ENCODE data around the gene KCNN4. TPM values are rescaled to one million over a fixed set of nuclear protein-coding genes. Genes with fewer than 3 reads are reported as not detected.
A peak's percentile ranks its signal among the peaks of the same experiment; 100 is the strongest.

Gene KCNN4
- total and polyA plus RNA-seq, 2 donors (not counting 1 experiment from before 2014, with no cell fraction given): 107 to 267 TPM

DNA sequence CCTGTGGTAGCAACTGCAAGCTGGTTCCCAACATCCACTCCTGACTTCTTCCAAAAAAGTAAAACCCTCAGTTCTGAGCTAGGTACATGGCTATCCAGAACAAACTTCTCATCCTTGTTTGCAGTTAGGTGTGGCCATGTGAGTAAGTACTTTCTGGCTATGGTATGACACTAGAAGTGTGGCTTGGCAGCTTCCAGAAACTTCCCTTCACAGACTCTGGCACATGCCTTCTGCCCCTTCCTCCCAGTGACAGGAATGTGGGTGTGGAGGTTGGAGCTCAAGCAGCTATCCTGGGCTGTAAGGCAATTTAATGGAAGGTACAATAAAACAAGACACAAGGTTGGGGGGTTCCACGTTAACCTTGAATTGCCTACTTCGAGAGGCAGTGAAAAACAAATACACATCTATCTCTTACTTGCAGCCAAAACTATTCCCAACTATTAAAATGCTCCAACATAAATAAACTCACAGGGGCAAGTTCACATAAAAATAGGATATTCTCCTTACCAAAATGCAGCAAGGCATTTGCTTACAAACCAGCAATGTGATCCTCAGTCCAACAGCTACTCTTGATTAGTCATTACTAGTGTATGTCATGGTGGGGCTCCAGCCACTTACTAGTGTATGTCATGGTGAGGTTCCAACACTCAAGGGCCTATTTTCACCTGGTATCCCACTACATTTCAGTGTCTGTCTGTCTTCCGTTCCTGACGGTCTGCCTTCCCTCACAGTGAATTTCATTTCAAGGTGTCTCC lies 29.1 kb downstream of the KCNN4 start:
- Histone ChIP-seq H3K27me3 (replicated peaks in 1 of 4; ENCODE audit: control extremely low read depth in 1 of 4, control insufficient read depth in 3 of 4, insufficient read depth in 4 of 4, low read length in 3 of 4) (no peaks in the 10 kb centered on the region), H3K36me3 (replicated peaks in 1 of 2; ENCODE audit: control extremely low read depth in 1 of 2, control insufficient read depth in 1 of 2, extremely low read depth in 1 of 2, insufficient read depth in 2 of 2, low read length in 1 of 2) (peaks cover 0 to 49% of the 10 kb centered on the region in 2 experiments), H3K79me2 (ENCODE audit: control insufficient read depth, insufficient read depth, low read length) (peaks cover 27% of the 10 kb centered on the region), H3K4me2 (replicated peaks; ENCODE audit: low read depth, low read length, poor library complexity, severe bottlenecking) (no peak overlapping the region), H4K20me1 (ENCODE audit: control insufficient read depth, insufficient read depth, low read length, poor library complexity, severe bottlenecking) (no peaks in the 10 kb centered on the region), H3K27ac (ENCODE audit: low read length in 2 of 2) (peak overlapping the region in 1 of 2 donors; percentile 98), H3K4me3 (ENCODE audit: control extremely low read depth in 1 of 5, extremely low read depth in 1 of 5, insufficient read depth in 1 of 5, low read depth in 2 of 5, low read length in 4 of 5) (no peak overlapping the region), H2AFZ (ENCODE audit: insufficient read depth, low read depth, low read length, poor library complexity, severe bottlenecking) (no peak overlapping the region), H3K9me3 (ENCODE audit: control extremely low read depth in 1 of 3, control insufficient read depth in 2 of 3, insufficient read depth in 1 of 3, low read length in 2 of 3) (no peaks in the 10 kb centered on the region), H3K9ac (ENCODE audit: low read length) (no peak overlapping the region), H3K4me1 (ENCODE audit: control insufficient read depth in 2 of 2, insufficient read depth in 2 of 2, low read length in 2 of 2) (peaks cover 26 to 62% of the 10 kb centered on the region in 2 donors)
- no peak for ATAC-seq (ENCODE audit: low read depth)
- intact Hi-C loops (cut with micrococcal nuclease): loop anchor here (10.0 kb wide), 1 partner anchor 183 kb away; the partner anchor contains the start of gene ZNF45
- no peak for DNase-seq
- H3K4me1 Mint-ChIP-seq: peaks cover 66% of the 10 kb centered on the region
- H3K4me3 Mint-ChIP-seq: no peak overlapping the region
- ChIA-PET POLR2A (interaction anchor here (0.6 to 6.7 kb wide), 3 partner anchors 14 to 50 kb away, joined by 3 to 89 read pairs (median 45); partner anchors contain the start of gene KCNN4), CTCF (interaction anchor here (0.9 to 8.2 kb wide), 7 partner anchors 8 to 45 kb away, joined by 3 to 61 read pairs (median 4); no protein-coding TSS in a partner anchor)
- no CpG with 5 or more reads among the region's 4 CpGs for WGBS (ENCODE audit: insufficient coverage)
- TF ChIP-seq EZH2 (IDR thresholded peaks at IDR 0.05; ENCODE audit: borderline replicate concordance, insufficient read depth, low read depth, low read length, poor library complexity, severe bottlenecking): no peak
- TF ChIP-seq, protein P1, sequence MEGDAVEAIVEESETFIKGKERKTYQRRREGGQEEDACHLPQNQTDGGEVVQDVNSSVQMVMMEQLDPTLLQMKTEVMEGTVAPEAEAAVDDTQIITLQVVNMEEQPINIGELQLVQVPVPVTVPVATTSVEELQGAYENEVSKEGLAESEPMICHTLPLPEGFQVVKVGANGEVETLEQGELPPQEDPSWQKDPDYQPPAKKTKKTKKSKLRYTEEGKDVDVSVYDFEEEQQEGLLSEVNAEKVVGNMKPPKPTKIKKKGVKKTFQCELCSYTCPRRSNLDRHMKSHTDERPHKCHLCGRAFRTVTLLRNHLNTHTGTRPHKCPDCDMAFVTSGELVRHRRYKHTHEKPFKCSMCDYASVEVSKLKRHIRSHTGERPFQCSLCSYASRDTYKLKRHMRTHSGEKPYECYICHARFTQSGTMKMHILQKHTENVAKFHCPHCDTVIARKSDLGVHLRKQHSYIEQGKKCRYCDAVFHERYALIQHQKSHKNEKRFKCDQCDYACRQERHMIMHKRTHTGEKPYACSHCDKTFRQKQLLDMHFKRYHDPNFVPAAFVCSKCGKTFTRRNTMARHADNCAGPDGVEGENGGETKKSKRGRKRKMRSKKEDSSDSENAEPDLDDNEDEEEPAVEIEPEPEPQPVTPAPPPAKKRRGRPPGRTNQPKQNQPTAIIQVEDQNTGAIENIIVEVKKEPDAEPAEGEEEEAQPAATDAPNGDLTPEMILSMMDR (IDR thresholded peaks at IDR 0.05): no peak
- H3K9me3 Mint-ChIP-seq (ENCODE audit: insufficient read depth): no peaks in the 10 kb centered on the region
- peak overlapping the region; percentile 54 for H3K27ac Mint-ChIP-seq
- no peaks in the 10 kb centered on the region for H3K27me3 Mint-ChIP-seq

GRCh38 chr19:43749898-43750297 lies 30.9 kb downstream of the KCNN4 start:
- Histone ChIP-seq H3K9ac (ENCODE audit: low read length) (no peak overlapping the region), H4K20me1 (ENCODE audit: control insufficient read depth, insufficient read depth, low read length, poor library complexity, severe bottlenecking) (no peaks in the 10 kb centered on the region), H3K4me3 (ENCODE audit: control extremely low read depth in 1 of 5, extremely low read depth in 1 of 5, insufficient read depth in 1 of 5, low read depth in 2 of 5, low read length in 4 of 5) (no peak overlapping the region), H3K27ac (ENCODE audit: low read length in 2 of 2) (peak overlapping the region in 1 of 2 donors; percentile 13), H3K27me3 (replicated peaks in 1 of 4; ENCODE audit: control extremely low read depth in 1 of 4, control insufficient read depth in 3 of 4, insufficient read depth in 4 of 4, low read length in 3 of 4) (no peaks in the 10 kb centered on the region), H3K36me3 (replicated peaks in 1 of 2; ENCODE audit: control extremely low read depth in 1 of 2, control insufficient read depth in 1 of 2, extremely low read depth in 1 of 2, insufficient read depth in 2 of 2, low read length in 1 of 2) (peaks cover 0 to 64% of the 10 kb centered on the region in 2 experiments), H3K4me1 (ENCODE audit: control insufficient read depth in 2 of 2, insufficient read depth in 2 of 2, low read length in 2 of 2) (peaks cover 30 to 51% of the 10 kb centered on the region in 2 donors), H3K4me2 (replicated peaks; ENCODE audit: low read depth, low read length, poor library complexity, severe bottlenecking) (no peak overlapping the region), H2AFZ (ENCODE audit: insufficient read depth, low read depth, low read length, poor library complexity, severe bottlenecking) (no peak overlapping the region), H3K9me3 (ENCODE audit: control extremely low read depth in 1 of 3, control insufficient read depth in 2 of 3, insufficient read depth in 1 of 3, low read length in 2 of 3) (no peaks in the 10 kb centered on the region), H3K79me2 (ENCODE audit: control insufficient read depth, insufficient read depth, low read length) (peaks cover 27% of the 10 kb centered on the region)
- 100% methylated on average over 1 of the region's 1 CpG for WGBS (ENCODE audit: insufficient coverage)
- CTCF ChIA-PET: interaction anchor here (0.7 to 10.4 kb wide), 4 partner anchors 10 to 37 kb away, joined by 3 to 237 read pairs (median 6); partner anchors contain the start of gene KCNN4
- ATAC-seq (ENCODE audit: low read depth) (no peak), DNase-seq (no peak)
- Mint-ChIP-seq H3K27me3 (no peaks in the 10 kb centered on the region), H3K9me3 (ENCODE audit: insufficient read depth) (no peaks in the 10 kb centered on the region), H3K4me3 (no peak overlapping the region), H3K27ac (peak overlapping the region; percentile 60), H3K4me1 (peaks cover 61% of the 10 kb centered on the region)
- POLR2A ChIA-PET: interaction anchor here (6.7 kb wide), 1 partner anchor 31 kb away, joined by 89 read pairs; the partner anchor contains the start of gene KCNN4
- intact Hi-C loops (cut with micrococcal nuclease): loop anchor here (10.0 kb wide), 1 partner anchor 185 kb away; the partner anchor contains the start of gene ZNF45
- TF ChIP-seq, protein P1 (IDR thresholded peaks at IDR 0.05): no peak
- no peak for TF ChIP-seq EZH2 (IDR thresholded peaks at IDR 0.05; ENCODE audit: borderline replicate concordance, insufficient read depth, low read depth, low read length, poor library complexity, severe bottlenecking)

Data from B cell (primary cell).